DMS153 treated with DMSO at 0.1 percent for 48 hours (cell line): ENCODE results near the gene KIF5C.

Experiments
- DNase-seq: peaks from one replicate; lab custom pipeline; 2025; ENCODE audit not compliant: unreplicated experiment; lab: John Stamatoyannopoulos, UW

The KIF5C gene

GRCh38 chr2:148922776-148923475, 47.9 kb downstream of the KIF5C start:
- DNase-seq, result no peak

GRCh38 chr2:148924514-148925178, 49.6 kb downstream of the KIF5C start:
- no peak for DNase-seq

- DNase-seq, result peak; percentile 11
Observed at GRCh38 chr2:148926291-148926961, 51.4 kb downstream of the KIF5C start.

DNA sequence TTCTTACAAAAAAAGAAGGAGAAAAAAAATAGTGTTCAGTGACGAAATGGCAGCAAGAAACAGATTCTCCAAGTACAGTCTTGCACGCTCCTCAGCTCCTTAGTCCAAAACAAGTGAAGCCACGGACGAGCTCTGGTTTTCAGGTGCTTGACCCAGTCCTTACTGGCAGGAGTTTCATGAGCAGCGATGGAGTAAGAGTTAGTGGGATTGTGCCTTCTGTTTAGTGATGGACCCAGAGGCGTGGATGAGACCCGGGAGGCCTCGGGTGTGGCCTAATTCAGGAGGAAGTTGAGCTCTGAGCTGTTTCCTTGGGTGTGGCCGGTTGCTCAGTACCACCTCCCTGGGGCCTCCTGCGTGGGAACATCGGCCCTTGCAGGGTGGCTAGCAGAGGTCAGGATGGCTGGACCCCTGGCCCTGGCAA, 52.0 kb downstream of the KIF5C start:
- no peak for DNase-seq

- DNase-seq, result peak; percentile 68
Observed at GRCh38 chr2:148928395-148928794, 53.4 kb downstream of the KIF5C start.

- DNase-seq, result no peak
Observed at GRCh38 chr2:148930046-148930775, 55.2 kb downstream of the KIF5C start.

GRCh38 chr2:148932536-148932935, 57.5 kb downstream of the KIF5C start:
- DNase-seq, result no peak

DNA sequence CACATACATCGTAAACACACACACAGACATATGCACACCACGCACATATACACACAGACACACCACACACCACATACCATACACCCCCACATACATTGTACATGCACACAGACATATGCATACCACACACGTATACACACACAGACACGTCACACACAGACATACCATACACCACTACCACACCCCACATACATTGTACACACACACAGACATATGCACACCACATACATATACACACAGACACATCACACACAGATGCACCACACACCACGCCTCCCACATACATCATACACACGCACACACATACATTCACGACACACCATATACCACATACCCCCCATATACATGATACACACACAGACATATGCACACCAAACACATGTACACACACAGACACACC, 58.4 kb downstream of the KIF5C start:
- DNase-seq, result no peak

- no peak for DNase-seq
Observed at GRCh38 chr2:148935791-148936190, 60.8 kb downstream of the KIF5C start.

GRCh38 chr2:148936857-148937450, 61.9 kb downstream of the KIF5C start:
- no peak for DNase-seq

- DNase-seq, result no peak
Observed at GRCh38 chr2:148939271-148939670, 64.2 kb downstream of the KIF5C start.

DNA sequence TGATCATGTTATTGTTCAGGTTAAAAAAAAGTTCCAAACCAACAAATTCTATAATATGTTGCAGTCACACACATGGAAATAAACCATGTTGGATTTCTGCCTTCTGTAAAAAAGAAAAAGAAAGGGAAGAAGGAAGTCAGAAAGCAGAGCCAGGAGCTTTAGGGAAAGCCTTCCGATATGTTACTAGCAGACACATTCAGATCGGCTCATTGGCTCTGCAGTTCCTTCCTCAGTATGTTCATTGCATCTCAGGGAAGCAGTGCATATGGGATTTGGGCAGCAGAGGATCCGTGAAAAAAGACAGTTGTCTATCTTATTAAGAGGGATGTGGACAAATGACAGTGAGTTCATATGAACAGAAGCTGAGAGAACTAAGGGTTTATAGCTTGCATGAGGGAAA, 68.1 kb downstream of the KIF5C start:
- no peak for DNase-seq

- DNase-seq, result no peak
Observed at GRCh38 chr2:148944536-148944935, 69.5 kb downstream of the KIF5C start.

GRCh38 chr2:148947299-148947698, 72.3 kb downstream of the KIF5C start:
- DNase-seq, result no peak

- DNase-seq, result no peak
Observed at GRCh38 chr2:148948868-148949267, 73.8 kb downstream of the KIF5C start.

GRCh38 chr2:148949348-148949747, 74.3 kb downstream of the KIF5C start:
- DNase-seq, result no peak

- DNase-seq, result no peak
Observed at GRCh38 chr2:148952621-148953020, 77.6 kb downstream of the KIF5C start.

DNA sequence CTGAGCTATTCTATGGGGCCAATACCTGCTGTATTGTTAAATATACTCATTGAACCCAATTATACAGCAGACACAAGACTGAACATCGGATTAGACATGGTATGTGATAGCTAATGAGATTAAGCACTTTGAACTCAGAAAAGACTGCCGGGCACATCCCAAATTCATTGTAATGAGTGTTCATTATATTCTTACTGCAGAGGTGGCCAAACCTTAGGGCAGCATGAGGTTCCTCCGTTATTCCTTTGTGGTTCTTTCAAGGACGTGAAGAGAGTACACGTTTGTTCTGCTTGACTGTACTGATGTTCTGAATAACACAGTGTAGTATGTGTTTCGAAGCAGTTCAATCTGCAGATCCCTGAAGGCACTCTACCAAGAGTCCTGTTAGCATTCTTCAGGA, 78.4 kb downstream of the KIF5C start:
- no peak for DNase-seq

GRCh38 chr2:148954536-148954935, 79.5 kb downstream of the KIF5C start:
- DNase-seq, result no peak

DNA sequence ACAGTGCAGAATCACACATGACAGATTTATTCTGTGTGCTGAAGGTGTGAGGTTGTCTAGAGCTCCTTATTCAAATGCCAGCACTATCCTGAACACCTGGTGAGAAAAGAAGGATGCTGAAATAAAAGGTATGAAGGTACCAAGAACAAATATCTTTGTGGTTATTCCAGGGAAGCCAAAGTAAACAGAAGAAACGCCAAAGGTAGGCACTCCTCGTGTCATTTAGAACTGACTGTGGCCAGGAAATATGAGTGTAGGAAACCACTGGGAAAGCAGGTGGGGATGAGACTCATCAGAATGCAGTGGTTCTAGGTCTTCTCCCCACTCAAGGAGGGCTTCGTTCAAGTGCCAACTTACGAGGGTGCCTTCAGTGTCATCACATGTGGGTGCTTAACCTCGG, 80.8 kb downstream of the KIF5C start:
- no peak for DNase-seq

- DNase-seq, result no peak
Observed at GRCh38 chr2:148957023-148957422, 82.0 kb downstream of the KIF5C start.
